ENCODE measurements around the gene B3GALT4. TPM values are rescaled to one million over a fixed set of nuclear protein-coding genes. Genes with fewer than 3 reads are reported as not detected.
A peak's percentile ranks its signal among the peaks of the same experiment; 100 is the strongest.
"Not testable (repeated sequence)": the region's sequence is repeated elsewhere in the genome, so short reads cannot be mapped to it uniquely, and the experiment has no call there.

B3GALT4 gene
- total and polyA plus RNA-seq, 4 experiments from 2014 or later, result 22.2 to 46.7 (median 36.9) TPM

DNA sequence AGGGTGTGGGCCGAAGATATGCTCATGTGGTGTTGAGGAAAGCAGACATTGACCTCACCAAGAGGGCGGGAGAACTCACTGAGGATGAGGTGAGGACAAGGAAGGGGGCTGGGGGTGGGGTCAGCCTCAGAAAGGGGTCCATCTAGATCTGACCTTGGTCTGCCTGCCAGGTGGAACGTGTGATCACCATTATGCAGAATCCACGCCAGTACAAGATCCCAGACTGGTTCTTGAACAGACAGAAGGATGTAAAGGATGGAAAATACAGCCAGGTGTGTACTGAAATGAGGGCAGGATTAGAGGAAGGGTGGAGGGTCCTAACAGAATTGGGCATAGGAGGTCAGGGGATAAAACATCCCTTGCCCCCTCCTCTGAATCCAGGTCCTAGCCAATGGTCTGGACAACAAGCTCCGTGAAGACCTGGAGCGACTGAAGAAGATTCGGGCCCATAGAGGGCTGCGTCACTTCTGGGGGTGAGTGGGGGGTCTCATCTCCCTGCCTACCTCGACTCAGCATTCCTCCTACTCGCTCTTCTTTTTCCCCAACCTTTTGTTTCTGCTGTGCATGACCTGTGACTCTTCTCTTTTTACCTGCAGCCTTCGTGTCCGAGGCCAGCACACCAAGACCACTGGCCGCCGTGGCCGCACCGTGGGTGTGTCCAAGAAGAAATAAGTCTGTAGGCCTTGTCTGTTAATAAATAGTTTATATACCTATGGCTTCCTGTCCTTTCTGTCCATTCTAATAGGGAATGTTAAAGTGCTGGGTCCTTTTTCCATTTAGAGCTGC lies 935 bp upstream of the B3GALT4 start:
- POLR2A ChIA-PET (ENCODE audit: partially characterized antibody), result interaction anchor here (0.9 to 8.8 kb wide), 20 partner anchors 9 to 1611 kb away, joined by 3 to 220 read pairs (median 14); partner anchors contain the start of genes CUTA, GPANK1, PFDN6 and RGL2
- CTCF ChIA-PET (ENCODE audit: partially characterized antibody), result interaction anchor here (0.6 to 4.2 kb wide), 7 partner anchors 13 to 149 kb away, joined by 4 to 32 read pairs (median 8); partner anchors contain the start of genes PFDN6 and WDR46
- peaks cover 41% of the 10 kb centered on the region for H3K36me3 ChIP-seq (ENCODE audit: insufficient read depth, low read length)
- not testable (repeated sequence) for DNase-seq; H3K9me3 ChIP-seq (ENCODE audit: control insufficient read depth in 1 of 2, low read length in 2 of 2); H3K27me3 ChIP-seq (ENCODE audit: insufficient read depth, low read length); H3K27me3 Mint-ChIP-seq; H3K9me3 Mint-ChIP-seq
- peaks cover 73% of the 10 kb centered on the region for H3K4me1 ChIP-seq (ENCODE audit: insufficient read depth, low read length)
- Mint-ChIP-seq H3K4me3 (peak overlapping the region; percentile 69 to 92 (median 84)), H3K36me3 (peaks cover 21 to 73% of the 10 kb centered on the region in 2 donors), H3K27ac (peak overlapping the region; percentile 63 to 97 (median 94)), H3K4me1 (peaks cover 39 to 92% (median 65%) of the 10 kb centered on the region in 4 donors)
- H3K27ac ChIP-seq (ENCODE audit: low read depth, low read length), result peak overlapping the region; percentile 82
- H3K4me3 ChIP-seq (ENCODE audit: low read length in 2 of 2), result peak overlapping the region in 1 of 2 donors; percentile 79
- intact Hi-C loops (cut with micrococcal nuclease), result loop anchor here (10.0 kb wide), 2 partner anchors 299 to 1301 kb away; partner anchors contain the start of gene DXO

DNA sequence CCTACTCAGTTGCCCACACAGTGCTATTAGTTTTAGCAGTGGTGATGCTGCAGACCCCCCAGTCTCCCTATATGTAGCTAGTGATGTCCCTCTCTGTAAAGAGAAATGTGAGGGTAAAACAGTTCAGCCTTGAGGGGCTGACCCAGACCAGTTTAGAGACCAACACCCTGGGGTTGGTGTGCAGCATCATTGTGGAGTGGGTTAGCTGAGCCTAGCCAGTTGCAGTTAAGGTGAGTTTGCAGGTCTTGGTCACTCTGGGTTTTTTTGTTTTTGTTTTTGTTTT lies 401 bp upstream of the B3GALT4 start:
- Mint-ChIP-seq H3K27me3 (no peaks in the 10 kb centered on the region), H3K27ac (peak overlapping the region; percentile 63 to 97 (median 94)), H3K4me3 (peak overlapping the region; percentile 69 to 92 (median 84)), H3K36me3 (peaks cover 21 to 73% of the 10 kb centered on the region in 2 donors), H3K4me1 (peaks cover 37 to 92% (median 62%) of the 10 kb centered on the region in 4 donors), H3K9me3 (peaks cover 0 to 4% (median 0%) of the 10 kb centered on the region in 8 donors)
- POLR2A ChIA-PET (ENCODE audit: partially characterized antibody), result interaction anchor here (0.6 to 8.8 kb wide), 27 partner anchors 10 to 1612 kb away, joined by 3 to 220 read pairs (median 8); partner anchors contain the start of genes BAK1, CUTA, GPANK1 and HSD17B8
- H3K27ac ChIP-seq (ENCODE audit: low read depth, low read length), result peak overlapping the region; percentile 82
- H3K4me3 ChIP-seq (ENCODE audit: low read length in 2 of 2), result peak overlapping the region; percentile 72 to 79
- intact Hi-C loops (cut with micrococcal nuclease), result loop anchor here (10.0 kb wide), 2 partner anchors 298 to 1302 kb away; partner anchors contain the start of gene DXO
- no peaks in the 10 kb centered on the region for H3K9me3 ChIP-seq (ENCODE audit: control insufficient read depth in 1 of 2, low read length in 2 of 2)
- H3K4me1 ChIP-seq (ENCODE audit: insufficient read depth, low read length), result peaks cover 71% of the 10 kb centered on the region
- CTCF ChIA-PET (ENCODE audit: partially characterized antibody), result interaction anchor here (0.6 to 4.2 kb wide), 10 partner anchors 11 to 149 kb away, joined by 3 to 32 read pairs (median 8); partner anchors contain the start of genes PFDN6 and WDR46
- peaks cover 41% of the 10 kb centered on the region for H3K36me3 ChIP-seq (ENCODE audit: insufficient read depth, low read length)
- DNase-seq, result no peak
- H3K27me3 ChIP-seq (ENCODE audit: insufficient read depth, low read length), result no peaks in the 10 kb centered on the region

DNA sequence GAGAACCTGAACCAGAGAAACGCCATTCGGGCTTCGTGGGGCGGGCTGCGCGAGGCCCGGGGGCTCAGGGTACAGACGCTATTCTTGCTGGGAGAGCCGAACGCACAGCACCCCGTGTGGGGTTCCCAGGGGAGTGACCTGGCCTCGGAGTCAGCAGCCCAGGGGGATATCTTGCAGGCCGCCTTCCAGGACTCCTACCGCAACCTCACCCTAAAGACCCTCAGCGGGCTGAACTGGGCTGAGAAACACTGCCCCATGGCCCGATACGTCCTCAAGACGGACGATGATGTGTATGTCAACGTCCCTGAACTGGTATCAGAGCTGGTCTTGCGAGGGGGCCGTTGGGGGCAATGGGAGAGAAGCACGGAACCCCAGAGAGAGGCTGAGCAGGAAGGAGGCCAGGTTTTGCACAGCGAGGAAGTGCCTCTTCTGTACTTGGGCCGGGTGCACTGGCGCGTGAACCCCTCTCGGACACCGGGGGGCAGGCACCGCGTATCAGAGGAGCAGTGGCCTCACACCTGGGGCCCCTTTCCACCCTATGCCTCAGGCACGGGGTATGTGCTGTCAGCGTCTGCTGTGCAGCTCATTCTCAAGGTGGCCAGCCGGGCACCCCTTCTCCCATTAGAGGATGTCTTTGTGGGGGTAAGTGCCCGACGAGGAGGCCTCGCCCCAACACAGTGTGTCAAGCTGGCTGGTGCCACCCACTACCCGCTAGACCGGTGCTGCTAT lies 904 bp downstream of the B3GALT4 start:
- Mint-ChIP-seq H3K4me1 (peaks cover 30 to 80% (median 53%) of the 10 kb centered on the region in 4 donors), H3K9me3 (peaks cover 0 to 3% (median 0%) of the 10 kb centered on the region in 8 donors), H3K27ac (peak overlapping the region; percentile 90 to 97 (median 94)), H3K27me3 (no peaks in the 10 kb centered on the region), H3K36me3 (peaks cover 21 to 71% of the 10 kb centered on the region in 2 donors), H3K4me3 (peak overlapping the region; percentile 89 to 93 (median 91))
- ChIA-PET CTCF (ENCODE audit: partially characterized antibody) (interaction anchor here (0.6 to 4.2 kb wide), 15 partner anchors 9 to 152 kb away, joined by 3 to 32 read pairs (median 5); partner anchors contain the start of genes PFDN6, WDR46 and ZBTB22), POLR2A (ENCODE audit: partially characterized antibody) (interaction anchor here (0.9 to 8.8 kb wide), 36 partner anchors 8 to 1087 kb away, joined by 3 to 220 read pairs (median 6); partner anchors contain the start of genes BAK1, CUTA, PFDN6 and PSMB9)
- DNase-seq, result peak in 4 of 5 donors; percentile 24 to 46 (median 32)
- Histone ChIP-seq H3K9me3 (ENCODE audit: control insufficient read depth in 1 of 2, low read length in 2 of 2) (no peaks in the 10 kb centered on the region), H3K4me1 (ENCODE audit: insufficient read depth, low read length) (peaks cover 64% of the 10 kb centered on the region), H3K4me3 (ENCODE audit: low read length in 2 of 2) (peak overlapping the region; percentile 72 to 79), H3K36me3 (ENCODE audit: insufficient read depth, low read length) (peaks cover 49% of the 10 kb centered on the region), H3K27ac (ENCODE audit: low read depth, low read length) (peak overlapping the region; percentile 82), H3K27me3 (ENCODE audit: insufficient read depth, low read length) (no peaks in the 10 kb centered on the region)
- intact Hi-C loops (cut with micrococcal nuclease), result loop anchor here (1.0 to 10.0 kb wide), 7 partner anchors 11 to 1303 kb away; partner anchors contain the start of genes DXO, PFDN6 and WDR46

DNA sequence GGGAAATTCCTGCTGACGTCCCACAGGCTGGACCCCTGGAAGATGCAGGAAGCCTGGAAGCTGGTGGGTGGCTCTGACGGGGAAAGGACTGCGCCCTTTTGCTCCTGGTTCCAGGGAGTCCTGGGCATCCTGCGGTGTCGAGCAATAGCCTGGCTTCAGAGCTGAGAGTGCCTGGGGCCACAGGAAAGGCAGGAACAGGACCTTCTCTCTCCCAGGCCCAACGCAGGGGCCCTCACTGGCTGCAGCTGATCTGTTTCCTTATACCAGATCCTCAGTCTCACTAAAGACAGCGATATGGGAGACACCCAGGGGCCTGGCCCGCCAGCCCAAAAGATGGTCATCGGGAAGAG lies 1.4 kb downstream of the B3GALT4 start:
- no peaks in the 10 kb centered on the region for H3K27me3 Mint-ChIP-seq
- Histone ChIP-seq H3K4me3 (ENCODE audit: low read length in 2 of 2) (peak overlapping the region in 1 of 2 donors; percentile 79), H3K36me3 (ENCODE audit: insufficient read depth, low read length) (peaks cover 47% of the 10 kb centered on the region), H3K9me3 (ENCODE audit: control insufficient read depth in 1 of 2, low read length in 2 of 2) (no peaks in the 10 kb centered on the region), H3K27me3 (ENCODE audit: insufficient read depth, low read length) (no peaks in the 10 kb centered on the region), H3K4me1 (ENCODE audit: insufficient read depth, low read length) (peaks cover 58% of the 10 kb centered on the region), H3K27ac (ENCODE audit: low read depth, low read length) (peak overlapping the region; percentile 82)
- ChIA-PET CTCF (ENCODE audit: partially characterized antibody) (interaction anchor here (2.1 to 4.2 kb wide), 3 partner anchors 10 to 67 kb away, joined by 9 to 32 read pairs (median 12); partner anchors contain the start of genes PFDN6, WDR46 and ZBTB22), POLR2A (ENCODE audit: partially characterized antibody) (interaction anchor here (0.5 to 8.8 kb wide), 16 partner anchors 9 to 383 kb away, joined by 3 to 220 read pairs (median 16); partner anchors contain the start of genes CUTA, PFDN6, RGL2 and TAPBP)
- H3K36me3 Mint-ChIP-seq, result peaks cover 21 to 68% of the 10 kb centered on the region in 2 donors
- peaks cover 25 to 74% (median 47%) of the 10 kb centered on the region in 4 donors for H3K4me1 Mint-ChIP-seq
- H3K4me3 Mint-ChIP-seq, result peak overlapping the region; percentile 43 to 93 (median 91)
- intact Hi-C loops (cut with micrococcal nuclease), result loop anchor here (10.0 kb wide), 2 partner anchors 296 to 1304 kb away; partner anchors contain the start of gene DXO
- H3K27ac Mint-ChIP-seq, result peak overlapping the region in 6 of 7 donors; percentile 61 to 97 (median 84)
- no peak for DNase-seq
- H3K9me3 Mint-ChIP-seq, result peaks cover 0 to 3% (median 0%) of the 10 kb centered on the region in 8 donors

DNA sequence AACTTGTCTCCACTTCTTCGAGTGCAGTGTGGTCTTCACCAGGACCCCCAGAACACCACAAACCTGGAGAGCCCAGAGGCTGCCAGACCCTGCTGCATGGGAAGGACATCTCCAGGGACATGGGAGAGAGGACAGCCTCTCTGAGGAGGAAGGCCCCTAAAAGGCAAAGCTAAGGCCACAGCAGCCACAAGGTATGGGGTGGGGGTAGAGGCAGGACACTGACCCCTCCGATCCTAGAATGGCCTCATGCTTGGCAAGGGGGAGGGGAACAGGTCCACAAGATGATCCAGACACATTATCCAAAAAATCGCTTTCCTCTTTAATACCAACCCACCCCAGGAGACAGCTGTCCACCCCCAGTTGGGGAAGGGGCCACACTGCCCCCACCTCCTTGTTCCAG lies 1.9 kb downstream of the B3GALT4 start:
- Histone ChIP-seq H3K36me3 (ENCODE audit: insufficient read depth, low read length) (peaks cover 45% of the 10 kb centered on the region), H3K4me3 (ENCODE audit: low read length in 2 of 2) (no peak overlapping the region), H3K27me3 (ENCODE audit: insufficient read depth, low read length) (no peaks in the 10 kb centered on the region), H3K4me1 (ENCODE audit: insufficient read depth, low read length) (peaks cover 54% of the 10 kb centered on the region), H3K9me3 (ENCODE audit: control insufficient read depth in 1 of 2, low read length in 2 of 2) (no peaks in the 10 kb centered on the region), H3K27ac (ENCODE audit: low read depth, low read length) (no peak overlapping the region)
- ChIA-PET POLR2A (ENCODE audit: partially characterized antibody) (interaction anchor here (0.5 to 8.8 kb wide), 12 partner anchors 10 to 1695 kb away, joined by 3 to 220 read pairs (median 28); partner anchors contain the start of genes CUTA, PFDN6, RGL2 and TAPBP), CTCF (ENCODE audit: partially characterized antibody) (interaction anchor here (2.1 to 4.2 kb wide), 2 partner anchors 39 to 66 kb away, joined by 9 to 32 read pairs; partner anchors contain the start of gene ZBTB22)
- Mint-ChIP-seq H3K36me3 (peaks cover 21 to 64% of the 10 kb centered on the region in 2 donors), H3K27ac (peak overlapping the region in 6 of 7 donors; percentile 6 to 97 (median 74)), H3K27me3 (no peaks in the 10 kb centered on the region), H3K9me3 (peaks cover 0 to 3% (median 0%) of the 10 kb centered on the region in 8 donors), H3K4me3 (peak overlapping the region in 7 of 8 donors; percentile 28 to 93 (median 89)), H3K4me1 (peaks cover 22 to 70% (median 44%) of the 10 kb centered on the region in 4 donors)
- intact Hi-C loops (cut with micrococcal nuclease), result loop anchor here (10.0 kb wide), 2 partner anchors 296 to 1304 kb away; partner anchors contain the start of gene DXO
- no peak for DNase-seq

DNA sequence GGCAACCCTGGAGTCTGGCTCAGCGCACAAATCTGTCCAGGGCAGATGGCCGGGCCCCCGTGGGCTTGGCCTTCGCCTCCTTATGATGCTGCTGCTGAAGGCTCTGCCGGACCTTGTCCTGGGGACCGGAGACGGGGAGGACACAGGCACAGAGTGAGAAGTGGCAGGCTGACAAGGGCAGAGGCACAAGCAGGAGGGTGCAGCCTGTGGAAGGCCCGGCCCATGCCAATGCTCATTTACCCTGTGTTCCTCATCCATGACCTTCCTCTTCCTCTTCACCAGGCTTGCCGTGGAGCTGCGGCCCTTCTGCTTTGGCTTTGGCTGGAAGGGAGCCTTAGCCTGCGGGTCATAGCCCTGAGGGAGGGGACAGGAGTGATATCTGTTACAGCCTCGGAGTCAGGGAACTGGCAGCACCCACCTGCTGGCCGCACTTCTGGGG lies 2.4 kb downstream of the B3GALT4 start:
- H3K27ac ChIP-seq (ENCODE audit: low read depth, low read length), result no peak overlapping the region

More for the DNA sequence above, 2.4 kb downstream of the B3GALT4 start:
- Histone ChIP-seq H3K36me3 (ENCODE audit: insufficient read depth, low read length) (peaks cover 42% of the 10 kb centered on the region), H3K9me3 (ENCODE audit: control insufficient read depth in 1 of 2, low read length in 2 of 2) (no peaks in the 10 kb centered on the region), H3K27me3 (ENCODE audit: insufficient read depth, low read length) (no peaks in the 10 kb centered on the region), H3K4me3 (ENCODE audit: low read length in 2 of 2) (no peak overlapping the region), H3K4me1 (ENCODE audit: insufficient read depth, low read length) (peaks cover 49% of the 10 kb centered on the region)
- Mint-ChIP-seq H3K27ac (peak overlapping the region in 4 of 7 donors; percentile 15 to 97 (median 32)), H3K4me3 (peak overlapping the region in 5 of 8 donors; percentile 28 to 91 (median 50)), H3K9me3 (peaks cover 0 to under 1% (median 0%) of the 10 kb centered on the region in 8 donors), H3K36me3 (peaks cover 21 to 64% of the 10 kb centered on the region in 2 donors), H3K27me3 (no peaks in the 10 kb centered on the region), H3K4me1 (peaks cover 20 to 65% (median 40%) of the 10 kb centered on the region in 4 donors)
- ChIA-PET CTCF (ENCODE audit: partially characterized antibody) (interaction anchor here (4.2 kb wide), 1 partner anchor 66 kb away, joined by 32 read pairs; no protein-coding TSS in a partner anchor), POLR2A (ENCODE audit: partially characterized antibody) (interaction anchor here (0.6 to 8.8 kb wide), 8 partner anchors 8 to 1696 kb away, joined by 3 to 220 read pairs (median 49); partner anchors contain the start of genes PFDN6, RGL2, RPS18 and VPS52)
- intact Hi-C loops (cut with micrococcal nuclease), result loop anchor here (10.0 kb wide), 2 partner anchors 296 to 1304 kb away; partner anchors contain the start of gene DXO
- DNase-seq, result no peak

Data from CD4-positive, alpha-beta memory T cell (primary cell).